ENCODE measurements around the gene PSMF1. TPM values are rescaled to one million over a fixed set of nuclear protein-coding genes. Genes with fewer than 3 reads are reported as not detected.

The PSMF1 gene
- total and polyA plus RNA-seq, 2 of the 13 experiments (the other 11 are each of a cell fraction or from before 2014, with no cell fraction given), result 82.5 to 86.0 TPM

DNA sequence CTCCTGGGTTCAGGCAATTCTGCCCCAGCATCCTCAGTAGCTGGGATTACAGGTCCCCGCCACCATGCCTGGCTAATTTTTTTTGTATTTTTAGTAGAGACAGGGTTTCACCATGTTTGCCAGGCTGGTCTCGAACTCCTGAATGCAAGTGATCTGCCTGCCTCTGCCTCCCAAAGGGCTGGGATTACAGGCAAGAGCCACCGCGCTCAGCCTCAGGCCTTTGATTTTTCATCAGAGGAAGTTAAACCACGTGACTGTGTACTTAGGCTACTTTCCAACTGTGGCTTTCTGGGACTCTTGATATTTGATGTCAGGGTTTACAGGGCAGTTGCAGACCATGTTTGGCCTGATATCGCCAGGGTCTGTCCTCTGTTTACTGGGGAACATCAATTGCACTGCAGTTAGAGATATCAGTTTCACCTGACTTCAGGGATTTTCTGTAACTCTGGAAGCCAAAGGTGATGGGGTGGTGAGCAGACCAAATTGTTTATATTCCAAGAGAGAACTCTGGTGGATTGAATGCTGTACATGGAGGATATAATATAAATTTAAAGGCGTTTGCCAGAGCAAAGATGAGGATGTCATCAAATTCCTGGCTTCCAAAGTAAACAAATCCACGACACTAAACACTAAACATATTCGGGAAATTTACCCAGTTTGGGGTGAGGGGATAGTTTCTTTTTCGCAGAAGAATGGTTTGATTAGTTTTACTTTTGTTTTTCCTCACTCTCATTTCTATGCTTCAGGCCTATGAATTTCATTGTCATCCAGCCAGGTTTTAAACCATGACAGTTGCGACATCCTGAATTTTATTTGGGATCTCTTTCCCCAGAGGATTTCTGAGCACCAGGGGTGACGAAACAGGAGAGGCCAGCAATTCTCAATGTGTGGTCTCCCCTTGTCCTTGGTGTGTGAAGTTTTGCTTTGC lies 4.2 kb downstream of the PSMF1 start (continued):
- no peak for TF ChIP-seq GABPA (IDR thresholded peaks at IDR 0.05; ENCODE audit: low read depth, low read length)
- peak; percentile 73 for TF ChIP-seq GABPA (CRISPR knock-in tag; IDR thresholded peaks at IDR 0.05; ENCODE audit: low read depth)
- TF ChIP-seq CEBPG (CRISPR knock-in tag; IDR thresholded peaks at IDR 0.05), result peak; percentile 85

DNA sequence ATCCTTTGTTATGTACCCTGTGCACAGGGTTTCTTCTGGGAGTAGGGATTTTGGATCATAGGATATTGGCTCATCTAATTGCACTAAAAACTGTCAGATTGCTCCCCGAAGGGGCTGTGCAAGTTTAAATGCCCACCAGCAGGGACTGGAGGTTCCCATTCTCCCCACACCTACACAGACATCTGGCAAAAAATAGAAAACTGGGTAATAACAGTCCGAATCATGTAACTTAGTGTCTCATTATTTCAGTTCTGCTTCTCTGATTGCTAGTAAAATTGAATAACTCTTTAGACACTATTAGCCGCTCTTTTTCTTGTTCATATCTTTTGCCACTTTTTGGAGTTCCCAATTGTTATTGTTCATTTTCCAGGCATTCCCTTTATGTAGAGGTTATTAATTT lies 5.3 kb downstream of the PSMF1 start:
- TF ChIP-seq ZNF282 (IDR thresholded peaks at IDR 0.05; ENCODE audit: partially characterized antibody) (no peak), POLR2AphosphoS5 (IDR thresholded peaks at IDR 0.05; ENCODE audit: low read depth, low read length) (0 out of 2 replicates have a peak, but pooled peaks have one; percentile 5), ZNF816 (CRISPR knock-in tag; IDR thresholded peaks at IDR 0.05; ENCODE audit: borderline replicate concordance) (0 out of 2 replicates have a peak, but pooled peaks have one; percentile 45), CHD2 (IDR thresholded peaks at IDR 0.05; ENCODE audit: low read depth, low read length) (no peak), NR3C1 (CRISPR knock-in tag; IDR thresholded peaks at IDR 0.05) (no peak), ZFP36L1 (CRISPR knock-in tag; IDR thresholded peaks at IDR 0.05) (0 out of 2 replicates have a peak, but pooled peaks have one; percentile 9), NFYB (CRISPR knock-in tag; IDR thresholded peaks at IDR 0.05) (no peak)
- no peaks in the 10 kb centered on the region for H3K9me3 ChIP-seq (ENCODE audit: low read length)
- peaks cover 28 to 64% of the 10 kb centered on the region in 2 experiments for H3K36me3 ChIP-seq (replicated peaks in 1 of 2; ENCODE audit: control insufficient read depth in 1 of 2, insufficient read depth in 2 of 2, low read length in 2 of 2)
- peaks cover 65% of the 10 kb centered on the region for H3K79me2 ChIP-seq (ENCODE audit: insufficient read depth, low read length)
- in situ Hi-C loops (cut with HindIII; ENCODE audit: extremely low pct_ligation_motif_present, low pct_unique_long_range_greater_than_20kb) (no loop called here), intact Hi-C loops (cut with micrococcal nuclease; ENCODE audit: unreplicated experiment) (loop anchor here (2.0 to 5.0 kb wide), 2 partner anchors 89 to 104 kb away; partner anchors contain the start of gene RAD21L1)
- DNase-seq (ENCODE audit: low spot score) (no peak), FAIRE-seq (no peak), ATAC-seq (no peak)
- H3K9ac ChIP-seq (ENCODE audit: insufficient read depth, low read depth, low read length), result no peak overlapping the region
- H3K4me3 ChIP-seq (replicated peaks in 1 of 3; ENCODE audit: insufficient read depth in 1 of 3, low read depth in 2 of 3, low read length in 3 of 3), result no peak overlapping the region; a peak in 1 of 6 replicates
- peaks cover 55% of the 10 kb centered on the region for H3K4me1 ChIP-seq (ENCODE audit: insufficient read depth, low read length)
- no peak overlapping the region for H2AFZ ChIP-seq (ENCODE audit: low read length)
- H4K20me1 ChIP-seq (ENCODE audit: insufficient read depth, low read length), result peaks cover 32% of the 10 kb centered on the region
- peak overlapping the region; percentile 29 for H3K4me2 ChIP-seq (ENCODE audit: low read depth, low read length)
- H3K27me3 ChIP-seq (ENCODE audit: control insufficient read depth in 1 of 2, insufficient read depth in 2 of 2, low read length in 2 of 2), result no peaks in the 10 kb centered on the region; a peak in 1 of 5 replicates
- peak overlapping the region; percentile 73 for H3K27ac ChIP-seq (ENCODE audit: extremely low read length, insufficient read depth, low read length)
- CTCF ChIA-PET (ENCODE audit: low intra/inter-chr PET ratio, low total read pairs), result no interaction called here
- BruUV-seq (replicated peaks), result no TSS peak
- WGBS (ENCODE audit: low lambda C conversion rate), result 97% methylated on average over 3 of the region's 3 CpGs
- POLR2A ChIA-PET, result no interaction called here
